Astrocyte (in vitro differentiated cells and primary cell): Measurements from ENCODE around the gene TSR2. TPM values are rescaled to one million over a fixed set of nuclear protein-coding genes. Genes with fewer than 3 reads are reported as not detected.

Experiments
- DNase-seq: peaks from one replicate; pipeline ENCODE4 v3.0.0-alpha.2; 2010; ENCODE audit warnings: low read depth
- FAIRE-seq: peaks from 2 replicates; lab custom pipeline; 2011; peaks lifted over from hg19 to GRCh38; lab: Jason Lieb, UNC
- H2AFZ ChIP-seq: 2 replicates; pipeline ENCODE4 v1.6.0; 2012; ENCODE audit warnings: low read depth, low read length, inconsistent platforms
- H3K27ac ChIP-seq: 2 replicates; pipeline ENCODE4 v1.5.1; 2011; ENCODE audit warnings: low read depth, low read length, inconsistent platforms
- H3K27me3 ChIP-seq: 2 replicates; pipeline ENCODE4 v1.6.0; 2011; ENCODE audit warnings: low read length, inconsistent platforms; ENCODE audit not compliant: insufficient read depth
- H3K36me3 ChIP-seq: 2 replicates; pipeline ENCODE4 v1.5.1; 2011; ENCODE audit warnings: low read length, inconsistent platforms; ENCODE audit not compliant: insufficient read depth
- H3K4me1 ChIP-seq: 2 replicates; pipeline ENCODE4 v1.5.1; 2011; ENCODE audit warnings: low read length, inconsistent platforms; ENCODE audit not compliant: insufficient read depth
- H3K4me2 ChIP-seq: 2 replicates; pipeline ENCODE4 v1.6.0; 2012; ENCODE audit warnings: low read length, inconsistent platforms
- H3K4me3 ChIP-seq: 2 replicates; pipeline ENCODE4 v1.5.1; 2011; ENCODE audit warnings: low read depth, mild to moderate bottlenecking, low read length, inconsistent platforms; ENCODE audit not compliant: insufficient read depth
- H3K79me2 ChIP-seq: 2 replicates; pipeline ENCODE4 v1.6.0; 2012; ENCODE audit warnings: mild to moderate bottlenecking, low read length, inconsistent platforms; ENCODE audit not compliant: insufficient read depth
- H3K9ac ChIP-seq: 2 replicates; pipeline ENCODE4 v1.6.0; 2012; ENCODE audit warnings: mild to moderate bottlenecking, low read length, inconsistent platforms
- H3K9me3 ChIP-seq: 2 replicates; pipeline ENCODE4 v1.5.1; 2012; ENCODE audit warnings: low read depth, mild to moderate bottlenecking, low read length, inconsistent platforms; ENCODE audit not compliant: insufficient read depth
- H4K20me1 ChIP-seq: 2 replicates; pipeline ENCODE4 v1.6.0; 2012; ENCODE audit warnings: low read length, inconsistent platforms; ENCODE audit not compliant: insufficient read depth
- H3K27ac Mint-ChIP-seq: one replicate; pipeline ENCODE4 v1.8.0; 2021; ENCODE audit warnings: mild to moderate bottlenecking, mixed read lengths; ENCODE audit not compliant: unreplicated experiment
- H3K27me3 Mint-ChIP-seq: one replicate; pipeline ENCODE4 v1.8.0; 2021; ENCODE audit warnings: low read depth, mixed read lengths; ENCODE audit not compliant: unreplicated experiment
- H3K36me3 Mint-ChIP-seq: one replicate; pipeline ENCODE4 v1.8.0; 2021; ENCODE audit warnings: low read depth, mixed read lengths; ENCODE audit not compliant: unreplicated experiment
- H3K4me1 Mint-ChIP-seq: one replicate; pipeline ENCODE4 v1.8.0; 2021; ENCODE audit warnings: low read depth, mixed read lengths; ENCODE audit not compliant: unreplicated experiment
- H3K4me3 Mint-ChIP-seq: one replicate; pipeline ENCODE4 v1.8.0; 2021; ENCODE audit warnings: mild to moderate bottlenecking, moderate library complexity, mixed read lengths; ENCODE audit not compliant: unreplicated experiment
- H3K9me3 Mint-ChIP-seq: one replicate; pipeline ENCODE4 v1.8.0; 2021; ENCODE audit warnings: mild to moderate bottlenecking, mixed read lengths; ENCODE audit not compliant: unreplicated experiment
- EZH2 ChIP-seq: IDR thresholded peaks from 2 replicates; pipeline ENCODE4 v1.6.1; 2012; ENCODE audit warnings: mild to moderate bottlenecking, low read length, inconsistent platforms; ENCODE audit not compliant: insufficient read depth
- total RNA-seq: library from RNA; stranded (reverse); gene quantifications from 2 replicates; pipeline ENCODE4 v1.2.1, GENCODE V29; 2021
- TF ChIP-seq, protein P1 (sequence below): IDR thresholded peaks from 2 replicates; pipeline ENCODE4 v1.5.1; 2011; ENCODE audit warnings: low read depth, mild to moderate bottlenecking, inconsistent platforms, low read length, moderate library complexity; ENCODE audit not compliant: insufficient read depth

TSR2 gene
- total RNA-seq, 1 donor from 2014 or later, result 28.7 TPM

DNA sequence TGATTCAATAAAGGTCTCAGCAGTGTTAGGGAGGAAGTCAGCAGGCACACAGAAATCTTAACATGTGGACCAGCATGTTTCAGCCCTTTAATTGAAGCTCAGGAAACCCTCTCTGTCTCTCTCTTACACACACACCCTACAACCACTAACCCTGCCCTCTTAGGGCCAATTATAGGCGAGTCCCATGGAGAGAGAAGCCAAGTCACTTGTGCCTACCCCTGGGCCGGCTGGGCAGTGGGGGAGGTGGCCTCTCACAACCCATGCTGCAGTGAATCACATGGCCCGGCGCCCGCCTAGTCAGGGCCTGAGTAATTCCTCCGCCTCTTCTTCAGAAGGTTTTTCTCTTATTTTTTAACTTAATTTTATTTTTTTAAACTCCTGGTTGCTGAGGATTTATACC is 52.1 kb downstream of the TSR2 start:
- Histone ChIP-seq H3K4me3 (no peak overlapping the region), H4K20me1 (peaks cover 3% of the 10 kb centered on the region), H2AFZ (no peak overlapping the region), H3K9ac (peak overlapping the region; percentile 54), H3K4me2 (peak overlapping the region; percentile 90), H3K27me3 (no peaks in the 10 kb centered on the region), H3K79me2 (peaks cover 50% of the 10 kb centered on the region), H3K27ac (peak overlapping the region; percentile 66), H3K4me1 (peaks cover 22% of the 10 kb centered on the region), H3K36me3 (no peaks in the 10 kb centered on the region), H3K9me3 (no peaks in the 10 kb centered on the region)
- FAIRE-seq, result peak; percentile 39
- H3K4me3 Mint-ChIP-seq, result no peak overlapping the region
- TF ChIP-seq, protein P1, sequence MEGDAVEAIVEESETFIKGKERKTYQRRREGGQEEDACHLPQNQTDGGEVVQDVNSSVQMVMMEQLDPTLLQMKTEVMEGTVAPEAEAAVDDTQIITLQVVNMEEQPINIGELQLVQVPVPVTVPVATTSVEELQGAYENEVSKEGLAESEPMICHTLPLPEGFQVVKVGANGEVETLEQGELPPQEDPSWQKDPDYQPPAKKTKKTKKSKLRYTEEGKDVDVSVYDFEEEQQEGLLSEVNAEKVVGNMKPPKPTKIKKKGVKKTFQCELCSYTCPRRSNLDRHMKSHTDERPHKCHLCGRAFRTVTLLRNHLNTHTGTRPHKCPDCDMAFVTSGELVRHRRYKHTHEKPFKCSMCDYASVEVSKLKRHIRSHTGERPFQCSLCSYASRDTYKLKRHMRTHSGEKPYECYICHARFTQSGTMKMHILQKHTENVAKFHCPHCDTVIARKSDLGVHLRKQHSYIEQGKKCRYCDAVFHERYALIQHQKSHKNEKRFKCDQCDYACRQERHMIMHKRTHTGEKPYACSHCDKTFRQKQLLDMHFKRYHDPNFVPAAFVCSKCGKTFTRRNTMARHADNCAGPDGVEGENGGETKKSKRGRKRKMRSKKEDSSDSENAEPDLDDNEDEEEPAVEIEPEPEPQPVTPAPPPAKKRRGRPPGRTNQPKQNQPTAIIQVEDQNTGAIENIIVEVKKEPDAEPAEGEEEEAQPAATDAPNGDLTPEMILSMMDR, result no peak
- no peak for TF ChIP-seq EZH2
- H3K27me3 Mint-ChIP-seq, result no peaks in the 10 kb centered on the region
- peaks cover 2% of the 10 kb centered on the region for H3K36me3 Mint-ChIP-seq
- H3K4me1 Mint-ChIP-seq, result peaks cover 25% of the 10 kb centered on the region
- peak; percentile 44 for DNase-seq
- peaks cover 2% of the 10 kb centered on the region for H3K9me3 Mint-ChIP-seq
- H3K27ac Mint-ChIP-seq, result no peak overlapping the region

DNA sequence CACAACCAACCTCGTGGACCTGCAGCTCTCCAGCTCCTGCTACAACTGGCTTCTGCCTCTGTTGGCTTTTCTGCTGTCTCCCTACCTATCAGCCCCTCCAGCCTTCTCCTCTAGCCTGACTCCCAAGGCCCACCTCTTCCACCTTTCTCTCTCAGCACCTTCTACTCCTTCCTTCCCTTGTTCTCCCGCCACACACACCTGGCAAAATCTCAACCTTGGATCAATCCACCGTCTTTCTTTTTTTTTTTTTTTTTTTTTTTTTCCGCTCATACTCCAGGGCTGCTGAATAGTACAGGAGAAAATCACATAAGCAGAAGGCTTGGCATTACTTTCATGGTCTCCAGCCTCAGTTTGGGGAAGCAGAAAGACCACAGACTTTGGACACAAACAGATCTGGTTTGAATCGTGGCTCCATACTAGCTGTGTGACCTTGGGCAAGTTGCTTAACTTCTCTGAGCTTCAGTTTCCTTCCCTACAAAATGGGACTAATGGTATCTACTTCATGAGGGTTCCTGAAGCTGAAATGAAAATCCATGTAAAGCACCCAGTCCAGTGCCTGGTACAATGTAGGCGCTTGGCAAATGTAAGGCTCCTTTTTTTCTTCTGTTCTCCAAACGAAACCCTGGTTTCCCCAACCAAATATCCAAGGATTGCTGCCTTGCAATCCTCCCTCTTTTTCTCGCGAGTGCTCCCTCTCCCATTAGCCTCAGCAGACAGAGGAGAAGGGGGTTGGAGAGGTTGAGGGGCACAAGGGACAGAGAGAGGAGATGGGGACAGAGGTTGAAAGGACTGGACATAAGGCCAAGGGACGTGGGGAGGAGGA is 54.2 kb downstream of the TSR2 start:
- TF ChIP-seq, protein P1, result no peak
- Histone ChIP-seq H3K79me2 (peaks cover 50% of the 10 kb centered on the region), H3K4me1 (peaks cover 22% of the 10 kb centered on the region), H3K27ac (peak overlapping the region; percentile 33), H3K4me2 (peak overlapping the region; percentile 90), H2AFZ (peak overlapping the region; percentile 83), H3K9ac (peak overlapping the region; percentile 87), H3K27me3 (no peaks in the 10 kb centered on the region), H3K36me3 (no peaks in the 10 kb centered on the region), H4K20me1 (peaks cover 3% of the 10 kb centered on the region), H3K4me3 (peak overlapping the region; percentile 71), H3K9me3 (no peaks in the 10 kb centered on the region)
- Mint-ChIP-seq H3K27me3 (no peaks in the 10 kb centered on the region), H3K36me3 (peaks cover 2% of the 10 kb centered on the region), H3K4me1 (peaks cover 25% of the 10 kb centered on the region), H3K27ac (peak overlapping the region; percentile 66), H3K9me3 (peaks cover 2% of the 10 kb centered on the region), H3K4me3 (peak overlapping the region; percentile 90)
- FAIRE-seq (peak; percentile 97), DNase-seq (no peak)

Other genes with a start within 250 kb of the TSR2 start
- gene WNK3, start 82.4 kb upstream of the TSR2 start, total RNA-seq, result 6.2 and 8.4 TPM in 2 replicates
- 18.0 and 18.6 TPM in 2 replicates for gene FGD1, start 55.8 kb downstream of the TSR2 start, total RNA-seq
- gene GNL3L, start 89.8 kb downstream of the TSR2 start, total RNA-seq, result 40.5 and 46.5 TPM in 2 replicates